SU-DHL-6 (cell line): ENCODE data around the gene MYB.

Experiments
- H2AFZ ChIP-seq: fragments of 200-600 bp; sonication (generic); 2 replicates; pipeline ENCODE4 v1.6.1; 2014; ENCODE audit warnings: low read depth, mild to moderate bottlenecking, moderate library complexity, mixed read lengths, antibody characterized with exemption, low read length; ENCODE audit not compliant: severe bottlenecking
- H3F3A ChIP-seq: fragments of 200-600 bp; shearing (Covaris generic); 2 replicates; pipeline ENCODE4 v1.6.0; 2016; ENCODE audit warnings: antibody characterized with exemption, mild to moderate bottlenecking; ENCODE audit not compliant: insufficient read depth
- H3K27ac ChIP-seq: fragments of 200-600 bp; sonication (generic); 2 replicates; pipeline ENCODE4 v1.5.1; 2016; ENCODE audit warnings: low read depth, mild to moderate bottlenecking, low read length, moderate library complexity, mixed read lengths
- H3K27me3 ChIP-seq: fragments of 200-600 bp; sonication (generic), shearing (Covaris generic); 2 replicates; pipeline ENCODE4 v1.6.0; 2014; ENCODE audit warnings: mild to moderate bottlenecking, low read length
- H3K36me3 ChIP-seq: fragments of 200-600 bp; sonication (generic); 2 replicates; pipeline ENCODE4 v1.6.1; 2014; ENCODE audit warnings: mild to moderate bottlenecking, low read length, mixed read lengths
- H3K4me2 ChIP-seq: fragments of 300-600, 200-600 bp; shearing (Covaris generic), sonication (generic); 2 replicates; pipeline ENCODE4 v1.6.0; 2014; ENCODE audit warnings: low read length, low read depth, mild to moderate bottlenecking; ENCODE audit not compliant: poor library complexity, severe bottlenecking
- H3K4me3 ChIP-seq: fragments of 200-600 bp; sonication (generic); 2 replicates; pipeline ENCODE4 v1.5.1; 2014; ENCODE audit warnings: antibody characterized with exemption, low read length, mild to moderate bottlenecking, mixed read lengths; ENCODE audit not compliant: insufficient read depth, poor library complexity, severe bottlenecking
- H3K79me2 ChIP-seq: fragments of 200-600 bp; sonication (generic); 2 replicates; pipeline ENCODE4 v1.6.1; 2014; ENCODE audit warnings: mild to moderate bottlenecking, low read length, moderate library complexity; ENCODE audit not compliant: insufficient read depth
- H3K9ac ChIP-seq: fragments of 200-600 bp; sonication (generic); 2 replicates; pipeline ENCODE4 v1.7.0; 2014; ENCODE audit warnings: mild to moderate bottlenecking, low read length
- H3K9me2 ChIP-seq: fragments of 200-600 bp; sonication (generic); replicated peaks from 2 replicates; pipeline ENCODE4 v1.6.1; 2014; ENCODE audit warnings: low read length; ENCODE audit not compliant: insufficient read depth
- H3K9me3 ChIP-seq: fragments of 200-600 bp; sonication (generic); 2 replicates; pipeline ENCODE4 v1.6.1; 2014; ENCODE audit warnings: low read length, mixed read lengths; ENCODE audit not compliant: insufficient read depth
- H4K20me1 ChIP-seq: fragments of 200-600 bp; sonication (generic); 2 replicates; pipeline ENCODE4 v1.6.1; 2014; ENCODE audit warnings: low read depth, mild to moderate bottlenecking, antibody characterized with exemption, low read length, moderate library complexity, mixed read lengths
- EZH2phosphoT487 ChIP-seq: fragments of 200-600 bp; sonication (generic), shearing (Covaris generic); conservative IDR thresholded peaks from 2 replicates; pipeline ENCODE4 v1.6.1; 2018; ENCODE audit warnings: mild to moderate bottlenecking, antibody characterized with exemption, low read length, moderate library complexity, mixed read lengths
- TF ChIP-seq, protein P1 (sequence below): fragments of 200-600 bp; sonication (generic); IDR thresholded peaks from one replicate; pipeline ENCODE4 v1.5.1; 2017; ENCODE audit warnings: antibody characterized with exemption, mild to moderate bottlenecking, low read length, moderate library complexity; ENCODE audit not compliant: insufficient read depth, poor library complexity, severe bottlenecking

Gene MYB

DNA sequence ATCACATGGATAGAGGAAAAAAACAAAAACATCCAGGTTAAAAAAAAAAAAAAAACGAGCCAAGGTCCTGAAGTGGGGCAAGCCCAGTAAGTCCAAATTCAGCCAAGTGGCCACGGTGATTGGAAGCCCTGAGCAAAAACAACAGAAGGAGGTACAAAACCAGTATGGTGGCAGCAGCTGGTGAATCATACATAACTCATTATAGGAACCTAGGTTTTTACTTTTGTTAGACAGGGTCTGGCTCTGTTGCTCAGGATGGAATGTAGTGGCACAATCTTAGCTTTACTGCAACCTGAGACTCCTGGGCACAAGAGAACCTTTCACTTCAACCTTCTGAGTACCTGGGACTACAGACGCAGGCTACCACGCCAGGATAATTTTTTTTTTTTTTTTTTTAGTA is 22.7 kb upstream of the MYB start:
- H3K9me2 ChIP-seq, result no peaks in the 10 kb centered on the region

DNA sequence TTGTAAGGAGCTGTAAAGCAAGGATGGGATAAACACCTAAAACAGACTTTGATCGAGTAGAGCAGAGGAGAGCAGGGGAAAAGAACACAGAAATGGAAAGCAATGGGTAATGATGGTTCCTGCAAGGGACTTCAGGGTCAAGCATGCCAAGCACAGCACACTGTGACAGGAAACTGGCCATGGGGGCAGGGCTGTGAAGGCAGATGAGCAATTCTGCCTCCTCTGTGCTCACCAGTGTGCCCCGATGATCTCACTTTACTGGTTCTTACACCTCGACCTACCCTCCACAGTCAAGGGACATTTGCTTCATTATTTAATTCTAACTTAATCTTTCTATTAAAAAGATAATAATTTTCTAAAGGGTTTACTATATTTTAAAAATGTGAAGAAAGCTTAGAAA is 21.6 kb upstream of the MYB start:
- H3K4me3 ChIP-seq, result no peak overlapping the region
- no peak overlapping the region for H3K9ac ChIP-seq
- TF ChIP-seq, protein P1, sequence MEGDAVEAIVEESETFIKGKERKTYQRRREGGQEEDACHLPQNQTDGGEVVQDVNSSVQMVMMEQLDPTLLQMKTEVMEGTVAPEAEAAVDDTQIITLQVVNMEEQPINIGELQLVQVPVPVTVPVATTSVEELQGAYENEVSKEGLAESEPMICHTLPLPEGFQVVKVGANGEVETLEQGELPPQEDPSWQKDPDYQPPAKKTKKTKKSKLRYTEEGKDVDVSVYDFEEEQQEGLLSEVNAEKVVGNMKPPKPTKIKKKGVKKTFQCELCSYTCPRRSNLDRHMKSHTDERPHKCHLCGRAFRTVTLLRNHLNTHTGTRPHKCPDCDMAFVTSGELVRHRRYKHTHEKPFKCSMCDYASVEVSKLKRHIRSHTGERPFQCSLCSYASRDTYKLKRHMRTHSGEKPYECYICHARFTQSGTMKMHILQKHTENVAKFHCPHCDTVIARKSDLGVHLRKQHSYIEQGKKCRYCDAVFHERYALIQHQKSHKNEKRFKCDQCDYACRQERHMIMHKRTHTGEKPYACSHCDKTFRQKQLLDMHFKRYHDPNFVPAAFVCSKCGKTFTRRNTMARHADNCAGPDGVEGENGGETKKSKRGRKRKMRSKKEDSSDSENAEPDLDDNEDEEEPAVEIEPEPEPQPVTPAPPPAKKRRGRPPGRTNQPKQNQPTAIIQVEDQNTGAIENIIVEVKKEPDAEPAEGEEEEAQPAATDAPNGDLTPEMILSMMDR, result no peak
- TF ChIP-seq EZH2phosphoT487, result no peak
- H3K36me3 ChIP-seq, result no peaks in the 10 kb centered on the region
- H3K79me2 ChIP-seq, result no peaks in the 10 kb centered on the region
- H4K20me1 ChIP-seq, result no peaks in the 10 kb centered on the region
- no peaks in the 10 kb centered on the region for H3F3A ChIP-seq
- H3K9me3 ChIP-seq, result no peaks in the 10 kb centered on the region
- H2AFZ ChIP-seq, result no peak overlapping the region
- H3K27ac ChIP-seq, result no peak overlapping the region
- H3K4me2 ChIP-seq, result no peak overlapping the region
- no peaks in the 10 kb centered on the region for H3K27me3 ChIP-seq
- no peaks in the 10 kb centered on the region for H3K9me2 ChIP-seq

More for the DNA sequence above, 22.7 kb upstream of the MYB start:
- H3K9ac ChIP-seq, result no peak overlapping the region
- no peaks in the 10 kb centered on the region for H3K9me3 ChIP-seq
- no peaks in the 10 kb centered on the region for H4K20me1 ChIP-seq
- no peak overlapping the region for H3K27ac ChIP-seq
- H3K36me3 ChIP-seq, result no peaks in the 10 kb centered on the region
- no peak for TF ChIP-seq EZH2phosphoT487
- TF ChIP-seq, protein P1, result no peak
- H2AFZ ChIP-seq, result no peak overlapping the region
- H3K79me2 ChIP-seq, result no peaks in the 10 kb centered on the region
- no peaks in the 10 kb centered on the region for H3K27me3 ChIP-seq
- H3F3A ChIP-seq, result no peaks in the 10 kb centered on the region
- no peak overlapping the region for H3K4me2 ChIP-seq
- H3K4me3 ChIP-seq, result no peak overlapping the region

DNA sequence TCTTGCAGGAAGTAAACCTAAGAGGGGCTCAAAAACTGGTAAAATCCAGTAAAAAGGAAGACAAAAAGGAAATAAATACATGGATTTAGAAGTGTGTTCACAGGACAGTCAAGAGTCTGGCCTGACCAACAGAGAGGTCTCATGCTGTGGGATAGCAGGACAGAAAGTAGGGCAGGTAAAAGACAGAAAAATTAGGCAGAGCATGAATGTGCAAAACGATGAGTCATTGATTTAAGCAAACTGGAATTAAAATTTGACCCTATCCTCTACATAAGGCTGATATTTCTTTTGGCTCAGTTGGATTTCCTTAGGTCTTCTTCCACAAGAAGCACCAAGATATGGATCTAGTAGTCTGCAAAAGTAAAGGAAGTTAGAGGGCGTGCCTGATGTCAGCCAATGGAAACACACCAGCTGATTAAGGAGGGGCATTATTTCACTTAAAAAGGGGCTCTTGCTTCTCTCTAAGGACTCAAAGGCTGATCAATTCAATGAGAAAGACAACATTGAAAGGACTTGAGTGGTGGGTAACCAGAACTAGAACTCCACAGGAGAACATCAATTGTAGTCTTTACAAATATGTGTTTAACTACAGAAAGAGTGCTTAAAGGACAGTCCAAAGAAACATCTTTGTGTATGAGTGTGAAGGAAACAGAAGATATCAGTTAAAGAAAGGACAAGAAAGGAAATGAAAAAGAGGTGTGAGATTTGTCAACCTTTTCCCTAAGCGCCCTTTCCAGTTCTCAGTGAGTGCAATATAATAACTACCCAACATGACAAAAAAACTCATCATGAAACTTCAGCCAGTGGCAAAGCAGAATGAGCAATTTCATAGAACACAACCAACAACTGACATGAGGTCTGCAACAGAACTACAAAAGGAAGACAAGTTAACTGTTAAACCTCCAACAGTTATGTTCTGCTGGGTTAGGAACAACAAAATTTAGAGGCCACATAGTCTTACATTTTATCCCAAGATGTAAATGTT is 19.4 kb upstream of the MYB start:
- Histone ChIP-seq H3K27ac (no peak overlapping the region), H3K79me2 (no peaks in the 10 kb centered on the region), H3K9me2 (no peaks in the 10 kb centered on the region), H3F3A (no peaks in the 10 kb centered on the region), H2AFZ (no peak overlapping the region), H4K20me1 (no peaks in the 10 kb centered on the region), H3K36me3 (no peaks in the 10 kb centered on the region), H3K4me3 (no peak overlapping the region), H3K27me3 (no peaks in the 10 kb centered on the region), H3K4me2 (no peak overlapping the region), H3K9ac (no peak overlapping the region), H3K9me3 (no peaks in the 10 kb centered on the region)
- TF ChIP-seq EZH2phosphoT487, result no peak
- TF ChIP-seq, protein P1, result no peak
